HG02884 (cell line): ENCODE measurements around the gene SLC16A9.

ENCODE experiments used
- ATAC-seq: cut with Tn5 transposase; IDR thresholded peaks from one replicate; pipeline ENCODE4 v1.9.1; 2021; ENCODE audit warnings: mild to moderate bottlenecking, moderate library complexity; ENCODE audit not compliant: unreplicated experiment

Gene SLC16A9

DNA sequence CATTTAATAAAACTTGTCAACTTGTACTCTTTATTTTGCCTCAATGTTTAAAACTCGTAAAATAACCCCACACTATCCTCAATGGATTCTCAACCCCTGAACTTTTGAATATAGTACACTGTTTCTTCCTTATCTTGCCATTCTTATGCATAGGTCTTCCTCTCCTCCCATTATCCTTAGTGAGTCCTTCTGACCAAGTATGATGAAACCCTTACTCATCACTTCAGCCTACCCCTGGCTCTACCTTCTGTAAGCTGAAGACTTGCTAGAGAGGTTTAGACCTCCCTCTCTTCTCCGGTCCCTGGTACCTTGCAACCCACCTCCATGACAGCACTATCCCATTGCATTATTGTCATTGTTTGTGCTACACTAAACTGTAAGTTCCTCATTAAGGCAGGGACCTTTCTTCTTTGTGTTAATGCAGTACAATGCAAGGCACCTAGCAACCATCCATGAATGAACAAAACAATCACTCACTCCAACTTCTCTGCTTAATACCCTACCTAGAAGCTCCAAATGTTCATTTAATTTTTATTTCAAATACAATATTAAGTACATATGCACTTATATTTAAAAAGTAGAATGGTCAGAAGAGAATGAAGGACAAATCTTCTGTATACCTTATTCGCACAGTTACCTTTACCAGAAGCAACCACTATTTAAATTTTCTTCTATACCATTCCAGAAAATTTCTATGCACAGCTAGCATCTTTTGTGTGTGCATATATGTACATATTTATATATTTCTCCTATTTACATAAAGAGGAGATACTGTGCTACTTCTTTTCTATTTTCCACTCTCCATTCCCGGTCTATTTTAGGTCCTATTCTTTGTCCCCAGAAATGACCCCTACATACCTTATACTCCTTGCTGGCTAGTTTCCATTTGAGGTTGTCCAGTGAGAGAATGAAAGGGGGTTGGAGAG is 77.5 kb downstream of the SLC16A9 start:
- no peak for ATAC-seq

DNA sequence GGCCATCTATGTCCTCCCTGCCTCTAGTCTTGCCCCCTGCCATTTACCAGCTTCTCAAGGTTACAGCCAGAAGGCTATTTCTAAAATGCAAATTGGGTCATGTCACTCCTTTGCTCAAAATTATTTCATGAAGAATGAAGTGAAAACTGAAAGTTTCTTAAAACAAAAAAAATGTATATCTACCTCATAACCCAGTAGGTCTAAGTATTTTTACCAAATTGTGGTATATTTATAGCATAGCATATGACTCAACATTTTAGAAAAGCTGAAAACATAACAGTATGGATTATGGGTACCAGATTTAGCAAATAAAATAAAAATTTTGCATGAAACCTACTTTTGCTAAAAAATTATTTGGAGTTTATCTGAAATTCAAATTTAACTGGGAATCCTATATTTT is 78.4 kb downstream of the SLC16A9 start:
- ATAC-seq = peak; percentile 49

DNA sequence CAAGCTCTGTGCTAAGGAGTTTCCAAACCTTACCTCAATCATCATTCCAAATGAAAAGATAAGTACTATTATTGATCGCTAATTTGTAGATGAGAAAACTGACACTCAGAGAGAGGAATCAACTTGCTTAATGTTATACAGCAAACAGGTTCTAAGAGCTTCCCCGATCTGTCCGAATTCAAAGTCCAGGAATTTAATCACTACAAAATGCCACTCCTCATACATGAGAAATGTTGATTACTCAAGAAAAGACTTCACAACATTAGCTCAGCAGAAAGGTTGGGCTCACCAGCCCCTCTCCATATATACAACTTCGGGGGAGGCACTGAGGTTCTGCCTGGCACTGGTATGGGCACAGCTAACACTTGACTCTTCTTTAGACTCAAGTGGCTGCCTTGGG is 80.7 kb downstream of the SLC16A9 start:
- no peak for ATAC-seq

DNA sequence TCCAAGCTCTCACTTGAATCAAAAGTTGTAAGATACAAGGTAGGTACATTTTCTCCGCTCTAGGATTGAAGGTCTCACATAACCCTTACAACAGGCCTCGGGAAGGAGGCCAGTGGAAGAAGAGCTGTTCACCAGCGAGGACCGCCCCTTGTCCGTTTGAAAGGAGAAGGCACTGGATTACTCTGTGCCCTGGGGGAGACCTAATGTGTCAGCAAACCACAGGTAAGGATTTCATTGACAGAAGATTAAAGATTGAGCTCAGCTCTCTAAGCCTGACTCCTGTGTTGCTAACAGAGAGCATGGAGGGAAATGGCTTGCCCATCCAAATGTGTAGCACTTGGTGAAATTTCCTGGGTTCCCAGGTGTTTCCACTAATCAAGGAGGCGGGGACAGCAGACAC is 81.2 kb downstream of the SLC16A9 start:
- ATAC-seq = no peak

DNA sequence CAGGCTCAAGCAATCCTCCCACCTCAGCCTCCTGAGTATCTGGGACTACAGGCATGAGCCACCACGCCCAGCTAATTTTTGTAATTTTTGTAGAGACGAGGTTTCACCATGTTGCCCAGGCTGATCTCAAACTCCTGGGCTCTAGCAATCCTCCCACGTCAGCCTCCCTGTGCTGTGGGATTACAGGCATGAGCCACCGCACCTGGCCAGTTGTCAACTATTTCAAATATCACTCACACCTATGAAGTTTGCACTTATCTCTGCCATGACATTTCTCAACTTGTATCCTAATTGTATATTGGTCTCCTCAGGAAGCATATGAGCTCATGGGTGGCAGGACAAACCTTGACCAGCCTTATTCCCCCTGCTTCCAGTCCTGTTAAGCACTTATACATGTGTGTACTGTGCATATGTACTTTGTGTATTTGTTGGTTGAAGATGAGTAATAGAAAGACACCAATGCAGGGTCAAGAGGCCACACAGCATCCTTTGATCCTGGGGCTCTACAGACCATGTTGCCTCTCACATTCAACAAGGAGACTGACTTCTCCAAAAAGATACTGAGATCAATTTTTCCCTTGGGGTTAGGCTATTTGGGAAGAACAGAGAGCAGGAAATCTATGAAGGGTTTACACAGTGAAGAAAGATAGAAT is 82.2 kb downstream of the SLC16A9 start:
- ATAC-seq = no peak

DNA sequence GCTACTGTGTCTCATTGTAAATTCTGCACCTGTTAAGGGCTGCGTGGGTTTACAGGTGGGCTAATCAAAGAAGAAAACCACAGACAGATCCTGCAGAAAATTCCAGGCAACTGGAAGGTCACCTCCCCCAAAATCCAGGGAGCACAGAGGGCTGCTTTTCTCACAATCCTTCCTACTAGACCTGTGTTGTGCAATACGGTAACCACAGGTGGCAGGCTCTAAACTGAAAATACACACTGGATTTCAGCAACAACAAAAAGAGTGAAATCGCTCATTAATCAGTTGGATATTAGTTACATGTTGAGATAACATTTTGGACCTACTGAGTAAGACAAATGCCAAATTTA is 83.2 kb downstream of the SLC16A9 start:
- ATAC-seq = no peak

DNA sequence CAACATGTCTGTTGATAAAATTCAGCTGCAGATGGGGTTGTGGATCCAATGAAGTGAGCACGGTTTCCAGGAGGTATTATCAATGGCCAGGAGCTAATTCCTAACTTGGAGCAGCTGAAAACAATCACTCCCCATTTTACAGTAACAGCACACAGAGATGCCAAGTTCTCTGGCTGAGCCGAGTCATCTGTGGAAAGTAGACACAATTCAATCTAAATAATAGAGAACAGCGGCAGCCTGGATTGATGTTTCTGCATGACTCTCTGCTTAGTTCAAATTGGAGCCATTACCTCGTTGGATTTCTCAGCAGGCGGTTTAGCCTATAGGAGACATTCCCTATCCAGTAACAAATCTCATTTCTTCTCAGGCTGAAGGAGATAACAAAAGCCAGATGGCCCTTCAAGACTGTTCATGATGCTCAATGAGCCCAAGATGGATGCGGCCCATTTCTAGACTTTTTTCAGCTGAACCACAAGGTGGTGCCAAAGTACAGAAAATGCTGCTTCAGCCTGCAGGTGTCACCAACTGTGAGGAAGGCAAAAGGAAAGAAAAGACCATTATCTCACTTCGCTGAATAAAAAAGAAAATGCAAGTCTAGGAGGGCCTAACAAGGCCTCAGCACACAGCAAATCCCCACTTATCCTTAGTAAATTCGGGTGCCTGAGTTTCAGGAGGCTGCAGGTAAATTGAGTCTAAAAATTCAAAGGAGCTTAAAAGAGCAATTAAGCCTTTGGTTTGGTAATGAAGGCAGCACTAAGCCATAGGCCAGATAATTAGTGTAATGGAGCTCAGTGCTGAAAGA is 83.7 kb downstream of the SLC16A9 start:
- ATAC-seq = peak; percentile 90

DNA sequence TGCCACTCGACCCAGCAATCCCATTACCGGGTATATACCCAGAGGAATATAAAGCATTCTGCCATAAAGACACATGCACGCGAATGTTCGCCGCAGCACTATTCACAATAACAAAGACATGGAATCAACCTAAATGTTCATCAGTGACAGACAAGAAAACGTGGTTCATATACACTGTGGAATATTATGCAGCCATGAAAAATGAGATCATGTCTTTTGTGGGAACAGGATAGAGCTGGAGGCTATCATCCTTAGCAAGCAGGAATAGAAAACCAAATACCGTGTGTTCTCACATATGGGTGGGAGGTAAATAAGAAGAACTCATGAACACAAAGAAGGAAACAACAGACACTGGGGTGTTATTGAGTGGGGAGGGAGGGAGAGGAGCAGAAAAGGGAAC is 84.7 kb downstream of the SLC16A9 start:
- no peak for ATAC-seq

DNA sequence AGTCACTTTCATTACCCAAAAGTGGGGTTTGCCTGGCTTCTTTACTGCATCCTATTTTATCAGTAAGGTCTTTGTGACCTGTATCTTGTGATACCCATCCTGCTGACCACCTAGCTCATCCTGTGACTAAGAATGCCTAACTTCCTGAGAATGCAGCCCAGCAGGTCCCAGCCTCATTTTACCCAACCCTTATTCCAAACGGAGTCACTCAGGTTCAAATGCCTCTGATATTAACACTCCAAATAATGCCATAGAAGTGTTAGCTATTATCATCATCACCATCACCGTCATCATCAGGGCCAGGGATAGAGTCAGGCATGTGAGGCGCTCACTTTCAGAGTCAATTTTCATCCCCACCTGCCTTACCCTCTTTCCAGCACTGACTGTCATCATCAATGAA is 85.5 kb downstream of the SLC16A9 start:
- no peak for ATAC-seq

DNA sequence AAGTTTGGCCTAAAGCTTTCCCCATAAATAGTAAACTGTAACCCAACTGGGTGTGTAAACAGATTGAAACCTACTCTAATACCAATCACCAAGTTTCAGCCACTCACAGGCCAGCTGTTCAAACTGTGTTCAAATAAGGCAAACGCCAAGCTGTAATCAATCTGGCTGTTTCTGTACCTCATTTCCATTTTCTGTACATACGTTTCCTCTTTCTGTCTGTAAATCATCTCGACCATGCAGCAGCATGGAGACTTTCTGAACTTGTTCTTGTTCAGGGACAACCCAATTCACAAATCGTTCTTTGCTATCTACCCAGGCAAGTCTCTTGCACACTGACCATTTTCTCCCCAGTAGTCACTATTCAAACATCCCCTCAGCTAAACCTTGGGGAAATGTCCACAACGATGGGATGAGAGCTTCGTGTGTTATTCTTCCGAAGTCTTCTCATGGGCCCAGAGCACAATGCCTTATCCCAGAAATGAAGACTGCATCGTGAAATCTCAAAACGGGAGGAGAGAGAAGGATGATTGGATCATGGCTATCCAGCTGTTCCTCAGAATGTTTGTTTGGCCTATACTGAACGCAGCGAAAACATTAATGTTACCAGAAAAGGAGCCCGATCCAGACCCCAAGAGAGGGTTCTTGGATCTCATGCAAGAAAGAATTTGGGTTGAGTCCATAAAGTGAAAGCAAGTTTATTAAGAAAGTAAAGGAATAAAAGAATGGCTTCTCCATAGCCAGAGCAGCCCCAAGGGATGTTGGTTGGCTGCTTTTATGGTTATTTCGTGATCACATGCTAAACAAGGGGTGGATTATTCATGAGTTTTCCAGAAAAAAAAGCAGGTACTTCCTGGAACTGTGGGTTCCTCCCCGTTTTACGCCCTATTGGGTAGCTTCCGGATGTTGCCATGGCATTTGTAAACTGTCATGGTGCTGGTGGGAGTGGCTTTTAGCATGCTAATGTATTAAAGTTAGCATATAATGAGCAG is 86.2 kb downstream of the SLC16A9 start:
- ATAC-seq = no peak

DNA sequence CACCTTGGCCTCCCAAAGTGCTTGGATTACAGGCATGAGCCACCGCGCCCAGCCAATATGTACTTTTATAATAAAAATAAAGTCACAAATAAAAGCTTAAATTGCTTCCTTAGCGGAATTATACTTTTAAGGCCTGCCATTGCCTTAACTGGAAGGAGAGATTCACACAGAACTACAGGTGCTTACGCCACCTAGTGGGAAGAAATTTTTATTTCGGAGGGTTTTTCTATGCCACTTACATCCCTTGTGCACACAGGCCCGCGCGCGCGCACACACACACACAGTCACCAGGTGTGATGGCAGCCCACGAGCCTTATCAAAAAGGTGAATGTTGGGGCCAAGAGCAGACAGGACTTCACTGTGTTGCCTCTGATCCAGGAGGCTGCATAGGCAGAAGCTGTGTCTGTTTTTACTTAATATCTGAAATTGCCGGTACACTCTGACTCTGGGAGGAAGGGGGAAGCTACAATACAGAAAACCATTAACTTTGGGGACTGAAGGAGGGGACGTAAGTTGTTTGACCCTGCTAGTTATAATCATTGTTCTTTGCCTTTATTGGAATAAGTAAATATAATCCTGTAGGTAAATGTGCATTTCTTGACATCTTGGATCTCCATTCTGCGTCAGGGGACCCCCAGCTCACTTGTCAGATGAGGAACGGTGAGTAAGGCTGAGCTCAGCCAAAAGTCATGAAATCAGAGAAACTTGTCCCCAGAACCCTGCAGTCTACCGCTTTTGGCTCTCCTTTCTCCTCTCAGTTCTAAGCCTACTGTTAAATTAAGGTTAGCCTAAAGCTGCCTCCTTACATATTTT is 87.1 kb downstream of the SLC16A9 start:
- ATAC-seq = no peak

DNA sequence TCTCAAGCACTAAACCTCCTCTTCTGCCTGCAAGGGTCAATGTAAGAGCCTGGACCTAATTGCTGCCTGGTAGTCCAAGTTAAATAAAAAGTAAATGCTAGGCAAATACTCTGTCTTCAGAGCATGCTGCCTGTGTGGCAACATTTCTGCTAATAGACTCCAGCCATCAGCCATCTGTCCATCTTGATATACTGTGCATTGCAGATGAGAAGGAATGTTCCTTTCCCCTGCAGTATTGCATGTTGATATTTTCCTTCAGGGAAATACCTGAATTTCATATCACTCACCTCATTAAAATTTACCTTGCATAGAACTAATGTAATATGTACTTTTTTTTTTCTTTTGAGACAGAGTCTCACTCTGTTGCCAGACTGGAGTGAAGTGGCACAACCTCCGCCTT is 87.9 kb downstream of the SLC16A9 start:
- no peak for ATAC-seq

DNA sequence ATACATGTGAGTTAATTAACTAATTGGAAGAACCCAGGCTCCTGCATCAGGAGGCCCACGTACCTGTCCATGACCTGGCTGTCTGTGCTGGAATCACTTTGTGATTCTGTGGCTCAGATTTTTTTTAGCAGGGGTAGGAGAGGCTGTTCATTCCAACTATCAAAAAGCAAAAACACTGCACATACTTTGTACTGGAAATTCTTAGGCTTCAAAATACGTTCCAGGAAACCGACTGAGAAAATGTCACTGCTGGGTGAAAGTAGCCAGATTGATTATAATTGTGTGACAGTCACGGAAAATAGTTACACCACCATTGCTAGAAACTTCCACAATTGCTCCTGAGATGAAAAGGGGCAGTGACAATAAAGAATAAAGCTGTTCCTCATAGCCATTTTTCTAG is 91.0 kb downstream of the SLC16A9 start:
- no peak for ATAC-seq

DNA sequence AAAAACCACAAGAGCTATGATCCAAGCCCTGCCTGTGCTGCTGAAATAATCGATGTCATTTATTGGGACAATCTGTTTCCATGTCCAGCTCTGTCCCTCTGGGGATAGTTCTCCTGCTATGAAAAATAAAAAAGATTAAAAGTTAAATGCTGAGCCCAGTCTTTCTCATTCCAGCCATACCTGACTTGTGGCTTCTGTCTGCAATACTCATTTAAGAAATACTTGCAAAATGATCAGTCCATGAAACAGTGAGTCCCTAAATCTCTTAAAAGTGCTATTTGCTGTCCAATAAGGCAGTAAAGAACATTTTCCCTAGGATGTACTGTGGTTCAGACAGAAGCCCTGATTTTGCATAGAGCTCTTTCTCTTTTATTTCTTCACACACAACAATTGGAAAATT is 91.7 kb downstream of the SLC16A9 start:
- ATAC-seq = no peak

DNA sequence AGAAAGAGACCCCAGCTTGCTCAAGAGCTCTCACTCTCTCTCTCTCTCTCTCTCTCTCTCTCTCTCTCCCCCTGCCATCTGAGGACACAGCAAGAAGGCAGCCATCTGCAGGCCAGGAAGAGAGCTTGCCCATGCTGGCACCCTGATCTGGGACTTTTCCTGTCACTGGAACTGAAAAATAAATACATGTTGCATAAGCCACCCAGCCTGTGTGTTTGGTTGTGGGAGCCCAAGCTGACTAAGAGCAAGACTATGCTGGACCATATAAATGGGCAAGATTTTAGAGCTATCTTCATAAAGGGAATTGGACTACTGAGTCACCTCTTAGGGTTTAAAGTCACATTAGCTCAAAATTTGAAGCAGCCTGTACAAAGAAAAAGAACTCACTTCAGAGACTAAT is 98.6 kb downstream of the SLC16A9 start:
- no peak for ATAC-seq

DNA sequence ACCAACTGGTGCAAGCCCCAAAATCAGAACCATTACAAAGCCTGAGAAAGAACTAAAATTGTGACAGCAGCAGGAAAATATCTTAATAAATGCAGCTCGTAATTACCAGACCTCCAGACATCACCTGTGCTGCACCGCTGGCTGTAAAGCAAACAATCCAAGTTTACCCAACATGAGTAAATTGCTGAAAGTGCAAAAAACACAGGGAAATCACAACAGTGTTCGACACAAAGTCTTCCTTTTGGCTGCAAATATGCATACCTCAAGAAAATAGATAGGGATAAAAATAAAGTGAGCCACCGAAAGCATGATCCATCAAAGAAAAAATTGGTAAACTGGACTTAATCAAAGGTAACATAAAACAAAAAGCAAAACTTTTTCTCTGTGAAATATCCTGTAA is 101.7 kb downstream of the SLC16A9 start:
- ATAC-seq = no peak

DNA sequence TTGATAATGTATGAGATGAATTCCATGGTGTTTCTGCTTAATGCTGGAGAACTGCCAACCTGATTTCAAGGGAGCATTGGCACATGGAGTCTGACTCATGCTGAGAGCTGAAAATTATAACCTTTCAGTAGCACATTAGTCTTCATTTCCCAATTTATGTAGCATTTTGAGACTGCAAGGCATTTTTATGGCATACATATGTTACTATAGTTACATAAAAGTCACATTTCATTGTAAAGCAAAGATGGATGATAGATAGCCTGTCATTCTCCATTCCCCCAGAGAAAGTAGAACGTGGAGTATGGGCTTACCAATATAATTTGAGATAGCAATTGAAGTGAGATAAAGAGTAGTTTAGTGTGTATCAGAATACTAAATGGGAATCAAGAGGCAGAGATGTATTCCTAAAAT is 103.1 kb downstream of the SLC16A9 start:
- no peak for ATAC-seq

DNA sequence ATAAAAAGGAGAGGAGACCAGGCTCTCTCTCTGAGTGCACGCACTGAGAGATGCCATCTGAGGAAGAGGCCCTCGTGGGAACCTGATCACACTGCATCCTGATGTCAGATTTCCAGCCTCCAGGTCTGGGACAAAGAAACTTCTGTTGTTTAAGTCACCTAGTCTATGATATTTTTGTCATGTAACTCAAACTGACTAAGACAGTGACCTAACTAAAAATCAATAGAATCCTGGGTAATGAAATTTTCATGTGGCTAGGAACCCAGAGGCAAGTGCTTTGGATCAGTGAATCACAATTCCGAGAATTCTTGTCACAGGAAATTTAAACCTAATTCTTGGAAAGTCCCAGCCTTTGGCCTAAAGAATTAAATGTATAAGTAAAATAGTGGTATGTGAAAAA is 107.7 kb downstream of the SLC16A9 start:
- no peak for ATAC-seq
